Prostate gland (tissue), 2 donors: Measurements from ENCODE around the gene DPY30.

Source experiments
- CTCF ChIP-seq, 4 experiments: fragments of 200-600 bp in 2 of 4; fragments of 450-650 bp in 2 of 4; sonication (generic) in 2 of 4; IDR thresholded peaks; 1 replicate in 3 of 4; 2 replicates in 1 of 4; pipeline ENCODE4 v1.5.1; 2016 to 2019; ENCODE audit warnings: antibody characterized with exemption in 4 of 4, mild to moderate bottlenecking in 2 of 4, moderate library complexity in 2 of 4
- POLR2A ChIP-seq: fragments of 450-650 bp; IDR thresholded peaks from one replicate; pipeline ENCODE4 v1.6.1; 2016; ENCODE audit warnings: antibody characterized with exemption, mild to moderate bottlenecking

GRCh38 chr2:31998731-31999383, 40.7 kb downstream of the DPY30 start:
- no peak for TF ChIP-seq CTCF (IDR thresholded peaks at IDR 0.05)
- TF ChIP-seq POLR2A = no peak
